Adrenal gland (tissue), 12 donors: Measurements from ENCODE around the gene RAB3IL1. TPM values are rescaled to one million over a fixed set of nuclear protein-coding genes. Genes with fewer than 3 reads are reported as not detected.

Experiments
- DNase-seq, 7 donors: peaks; one replicate each; pipeline ENCODE4 v3.0.0-alpha.2; 2019 to 2020
- H3K27ac ChIP-seq, 5 donors: fragments of 200-600 bp; sonication (generic) in 4 of 5; 1 replicate in 3 of 5; 2 replicates in 2 of 5; pipeline versions ENCODE4 v1.5.1 to v1.8.0; 2016 to 2020; ENCODE audit warnings: mild to moderate bottlenecking in 1 of 5
- H3K27me3 ChIP-seq: fragments of 200-600 bp; 2 replicates; pipeline ENCODE4 v1.8.0; 2021
- H3K36me3 ChIP-seq, 2 donors: fragments of 200-600 bp; replicated peaks in 1 of 2; 1 replicate in 1 of 2; 2 replicates in 1 of 2; pipeline versions ENCODE4 v1.5.1 to v1.8.0; 2018 to 2022
- H3K4me1 ChIP-seq, 2 donors: fragments of 200-600 bp; replicated peaks in 1 of 2; 1 replicate in 1 of 2; 2 replicates in 1 of 2; pipeline versions ENCODE4 v1.5.1 to v1.8.0; 2018 to 2021
- H3K4me3 ChIP-seq, 4 donors: fragments of 200-600 bp; sonication (generic) in 3 of 4; one replicate each; pipeline ENCODE4 v1.5.1; 2016 to 2018
- H3K9me3 ChIP-seq, 3 donors: fragments of 200-600 bp; sonication (generic) in 1 of 3; replicated peaks in 1 of 3; 1 replicate in 2 of 3; 2 replicates in 1 of 3; pipeline versions ENCODE4 v1.5.1 to v1.8.0; 2016 to 2021
- CTCF ChIP-seq, 6 experiments: fragments of 450-650 bp in 4 of 6; fragments of 200-600 bp in 2 of 6; sonication (generic) in 1 of 6; IDR thresholded peaks; 1 replicate in 5 of 6; 2 replicates in 1 of 6; pipeline versions ENCODE4 v1.5.1 to v1.8.0; 2016 to 2021; ENCODE audit warnings: antibody characterized with exemption in 6 of 6, mild to moderate bottlenecking in 2 of 6, moderate library complexity in 1 of 6
- POLR2A ChIP-seq, 2 donors: fragments of 450-650 bp; IDR thresholded peaks; one replicate each; pipeline ENCODE4 v1.6.1; 2017; ENCODE audit warnings: antibody characterized with exemption in 2 of 2, mild to moderate bottlenecking in 2 of 2, moderate library complexity in 1 of 2
- WGBS, 4 donors: extraction: QIAGEN DNeasy Blood & Tissue Kit in 2 of 4; methylation state at CpG; one replicate each; pipeline versions ENCODE4 v1.1.5 to v1.1.7; 2013 to 2017; 5-methylcytosine and 5-hydroxymethylcytosine counted together
- intact Hi-C, 2 donors: fragments of 100-400 bp; cut with DNase I; formaldehyde crosslinking; loops; one replicate each; pipeline versions ENCODE4 v1.14.1 to v1.15.0; 2022 to 2023
- polyA plus RNA-seq, 3 donors: library from polyadenylated mRNA; stranded (reverse); fragments of 200-250 nt in 2 of 3; fragments of 350-450 nt in 1 of 3; fragmentation: Illumina TruSeq in 1 of 3; extraction: RNeasy Lipid Tissue Mini Kit (QIAGEN cat#74804) in 1 of 3; gene quantifications; one replicate each; pipeline ENCODE4 v1.2.3, GENCODE V29; 2013 to 2014
- total RNA-seq, 9 donors: library from RNA; depleted of rRNA in 4 of 9; stranded (reverse); fragments of >200 nt in 4 of 9; fragments of 120-200 nt in 1 of 9; fragmentation: NEBNext Ultra II Directional in 1 of 9; extraction: Animal tissue kit (Norgen Biotek cat#: 25700) in 1 of 9; gene quantifications; one replicate each; pipeline versions ENCODE4 v1.1.0 to v1.2.4, GENCODE V29; 2013 to 2023
- donor health status: healthy with polysubstance abuse.
- donor health status: Bipolar disorder and iron deficiency.
- donor health status: DM: yes; HTN: yes; CAD: no.
- donor health status: DM: no; HTN: no; CAD: no.
- donor health status: DM: no; HTN: no; CAD: no.
- donor health status: DM: yes; HTN: yes; CAD: no.

Gene RAB3IL1
- total and polyA plus RNA-seq, 12 donors, result 2.4 to 23.7 (median 17.5) TPM

GRCh38 chr11:61923166-61924063 lies 6.0 kb upstream of the RAB3IL1 start:
- peaks cover 13 to 21% of the 10 kb centered on the region in 2 donors for H3K4me1 ChIP-seq
- H3K27ac ChIP-seq, result peak overlapping the region in 4 of 5 donors; percentile 50 to 93 (median 69)
- intact Hi-C loops, result no loop called here
- peak; percentile 82 to 93 (median 92) for DNase-seq
- 34 to 53% (median 44%) methylated on average over 14 to 18 of the region's 18 CpGs for WGBS, 4 donors
- no peaks in the 10 kb centered on the region for H3K27me3 ChIP-seq
- H3K36me3 ChIP-seq, result no peaks in the 10 kb centered on the region
- no peak overlapping the region for H3K4me3 ChIP-seq
- no peaks in the 10 kb centered on the region for H3K9me3 ChIP-seq
- TF ChIP-seq CTCF (IDR thresholded peaks at IDR 0.05) (peak in 1 of 6 experiments; percentile 4), POLR2A (IDR thresholded peaks at IDR 0.05) (peak in 1 of 2 donors; percentile 46)

GRCh38 chr11:61922539-61922938 lies 5.2 kb upstream of the RAB3IL1 start:
- Histone ChIP-seq H3K4me3 (no peak overlapping the region), H3K27me3 (no peaks in the 10 kb centered on the region), H3K36me3 (no peaks in the 10 kb centered on the region), H3K9me3 (no peaks in the 10 kb centered on the region), H3K4me1 (peaks cover 13 to 30% of the 10 kb centered on the region in 2 donors), H3K27ac (peak overlapping the region in 4 of 5 donors; percentile 50 to 93 (median 69))
- TF ChIP-seq POLR2A (IDR thresholded peaks at IDR 0.05), result peak in 1 of 2 donors; percentile 14
- TF ChIP-seq CTCF (IDR thresholded peaks at IDR 0.05), result no peak
- intact Hi-C loops, result no loop called here
- DNase-seq, result peak in 5 of 7 donors; percentile 45 to 80 (median 62)
- 52 to 59% (median 57%) methylated on average over 6 of the region's 6 CpGs for WGBS, 4 donors

- H3K36me3 ChIP-seq, result no peaks in the 10 kb centered on the region
- H3K4me3 ChIP-seq, result no peak overlapping the region
- TF ChIP-seq CTCF (IDR thresholded peaks at IDR 0.05) (no peak), POLR2A (IDR thresholded peaks at IDR 0.05) (no peak)
- intact Hi-C loops, result no loop called here
- H3K4me1 ChIP-seq, result peaks cover 13 to 30% of the 10 kb centered on the region in 2 donors
- WGBS, 4 donors, result 66 to 89% (median 85%) methylated on average over 2 to 3 of the region's 3 CpGs
- H3K27ac ChIP-seq, result no peak overlapping the region
- DNase-seq, result peak in 2 of 7 donors; percentile 3 to 40
- H3K9me3 ChIP-seq, result no peaks in the 10 kb centered on the region
- H3K27me3 ChIP-seq, result no peaks in the 10 kb centered on the region
These were observed 4.1 kb upstream of the RAB3IL1 start for GRCh38 chr11:61921446-61921845.

GRCh38 chr11:61919705-61920631 lies 2.6 kb upstream of the RAB3IL1 start:
- peak in 2 of 7 donors; percentile 12 to 47 for DNase-seq
- intact Hi-C loops, result no loop called here
- Histone ChIP-seq H3K9me3 (no peaks in the 10 kb centered on the region), H3K27me3 (no peaks in the 10 kb centered on the region), H3K36me3 (no peaks in the 10 kb centered on the region), H3K27ac (peak overlapping the region in 2 of 5 donors; percentile 78 to 85), H3K4me1 (peaks cover 13 to 30% of the 10 kb centered on the region in 2 donors), H3K4me3 (no peak overlapping the region)
- TF ChIP-seq POLR2A (IDR thresholded peaks at IDR 0.05) (no peak), CTCF (IDR thresholded peaks at IDR 0.05) (no peak)
- 74 to 80% (median 77%) methylated on average over 7 to 13 of the region's 13 CpGs for WGBS, 4 donors
